Endothelial cell of umbilical vein (primary cell): Measurements from ENCODE around the gene TXLNA.

ENCODE experiments used
- CTCF ChIP-seq, 2 donors: IDR thresholded peaks; 1 replicate in 1 of 2; 2 replicates in 1 of 2; pipeline ENCODE4 v1.5.1; 2011; ENCODE audit warnings: low read length in 2 of 2, mild to moderate bottlenecking in 2 of 2, moderate library complexity in 2 of 2, control low read depth in 1 of 2, inconsistent platforms in 1 of 2, low read depth in 1 of 2; ENCODE audit not compliant: insufficient read depth in 1 of 2; ENCODE audit errors: extremely low read depth in 1 of 2
- EZH2 ChIP-seq: IDR thresholded peaks from 2 replicates; pipeline ENCODE4 v1.6.1; 2012; ENCODE audit warnings: borderline replicate concordance, low read depth, mild to moderate bottlenecking, moderate library complexity, low read length, inconsistent platforms; ENCODE audit not compliant: severe bottlenecking
- GATA2 ChIP-seq: IDR thresholded peaks from 2 replicates; pipeline ENCODE4 v1.7.0; 2011; ENCODE audit warnings: low read depth, mild to moderate bottlenecking, moderate library complexity, mixed read lengths, low read length; ENCODE audit not compliant: insufficient read length, insufficient read depth
- POLR2A ChIP-seq: IDR thresholded peaks from 2 replicates; pipeline ENCODE4 v1.6.1; 2012; ENCODE audit warnings: low read depth, mild to moderate bottlenecking, control low read depth, low read length
- POLR2AphosphoS5 ChIP-seq: IDR thresholded peaks from 2 replicates; pipeline ENCODE4 v1.6.1; 2012; ENCODE audit warnings: low read depth, mild to moderate bottlenecking, control low read depth, low read length, moderate library complexity; ENCODE audit not compliant: insufficient read depth

- TF ChIP-seq POLR2A (no peak), CTCF (IDR thresholded peaks at IDR 0.05; ENCODE audit: extremely low read depth in 1 of 2, insufficient read depth in 1 of 2, low read depth in 1 of 2, low read length in 2 of 2) (no peak), POLR2AphosphoS5 (no peak), EZH2 (no peak), GATA2 (no peak)
These were observed 40.5 kb upstream of the TXLNA start for GRCh38 chr1:32138965-32139364.
